ENCODE measurements around the gene CADM4. TPM values are rescaled to one million over a fixed set of nuclear protein-coding genes. Genes with fewer than 3 reads are reported as not detected.

CADM4 gene
- 7.7 to 11.6 TPM (median 8.9 TPM) in 5 replicates for total RNA-seq (2022; extraction: Qiagen RNA extraction)

GRCh38 chr19:43639519-43640423 is at the start of gene CADM4:
Gene CADM4, minus strand, starts transcription at chr19:43639850. Its CDS starts 60 bp downstream, at chr19:43639790.

DNA sequence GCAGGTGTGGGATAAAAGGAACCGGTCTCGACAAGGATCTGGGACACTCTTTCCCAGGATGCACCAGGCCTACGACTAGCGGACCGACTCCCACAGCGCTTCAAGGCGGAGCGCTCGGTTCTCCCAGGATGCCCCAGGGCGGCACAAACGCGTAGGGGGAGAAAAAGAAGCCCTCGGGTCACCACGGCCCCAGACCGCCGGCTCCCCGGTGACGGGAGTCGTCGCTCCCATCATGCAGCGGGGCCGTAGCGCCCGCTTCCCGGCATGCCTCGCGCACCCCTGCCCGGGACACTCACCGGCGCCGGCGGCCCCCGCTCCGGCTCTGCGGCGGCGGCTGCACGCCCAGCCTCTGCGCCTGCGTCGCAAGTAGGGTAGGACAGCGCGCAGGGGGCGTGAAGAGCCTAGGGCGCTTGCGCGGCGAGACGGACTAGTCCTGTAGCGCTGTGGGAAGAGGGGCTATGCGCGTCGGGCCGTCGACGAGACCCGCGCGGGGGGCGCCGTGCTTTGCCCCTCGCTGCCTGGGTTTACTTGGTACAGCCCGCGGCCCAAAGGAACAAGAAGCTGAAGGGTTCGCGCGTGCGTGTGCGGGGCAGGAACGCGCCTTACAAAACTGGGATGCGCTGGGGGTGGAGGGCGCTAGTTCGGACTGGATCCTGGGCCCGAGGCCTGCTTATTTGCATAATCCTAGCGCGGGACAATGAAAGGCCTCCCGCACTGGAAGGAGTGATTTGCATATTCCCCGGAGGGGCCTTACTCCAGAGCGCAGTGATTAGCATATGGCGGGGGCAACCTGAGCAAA is 20.2 kb downstream of the CADM4 start, which contains the start of gene ZNF428:
ZNF428 (minus strand) TSS at position 368 of the 799 bp plus-strand sequence. CDS start 5,325 bp downstream, outside the sequence.

GRCh38 chr19:43611788-43612187 is 27.9 kb downstream of the CADM4 start, which contains the start of gene SRRM5:
Gene SRRM5, plus strand, starts transcription at chr19:43612088. Its CDS starts 34 bp downstream, at chr19:43612122.

DNA sequence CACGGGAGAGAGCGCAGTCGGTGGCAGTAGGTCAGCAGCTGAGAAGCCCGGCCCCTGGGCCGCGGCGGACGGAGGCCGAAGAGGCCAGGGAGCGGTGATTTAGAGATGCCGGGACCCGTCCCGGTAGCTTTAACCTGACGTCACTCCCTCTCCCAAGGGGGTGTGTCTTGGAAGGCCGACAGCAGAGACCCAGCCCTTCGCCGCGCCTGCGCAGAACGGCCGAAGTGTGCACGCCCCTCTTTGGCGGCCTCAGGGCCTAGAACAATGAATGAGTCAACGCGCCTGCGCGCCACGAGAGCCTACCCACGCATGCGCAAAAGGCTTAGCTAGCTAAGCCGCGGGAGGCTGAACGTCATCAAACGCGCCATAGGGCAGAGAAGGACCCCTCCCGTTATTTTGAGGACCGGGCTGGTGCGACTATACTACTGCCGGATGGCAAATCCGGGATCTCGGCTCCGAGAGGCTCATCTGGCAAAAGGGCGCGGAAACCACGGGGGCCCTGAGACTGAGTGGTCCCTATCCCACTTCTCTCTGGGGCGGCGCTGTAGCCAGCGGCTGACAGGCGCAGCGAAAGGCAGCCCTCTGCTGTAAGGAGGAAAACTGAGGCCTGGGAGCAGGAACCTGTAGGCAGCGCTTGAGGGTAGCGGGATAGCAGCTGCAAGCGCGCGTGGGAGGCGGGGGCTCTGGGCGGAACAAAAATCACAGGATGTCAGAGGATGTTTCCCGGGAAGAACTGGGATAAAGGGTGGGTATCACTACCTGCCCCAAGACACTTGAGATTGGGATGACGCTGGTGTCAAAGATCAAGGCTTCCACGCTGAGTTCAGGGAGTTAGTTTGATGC is 43.4 kb downstream of the CADM4 start, which contains the start of the genes IRGQ and ZNF576:
IRGQ (minus strand) TSS at position 136 of the 843 bp plus-strand sequence. CDS start 796 bp downstream, outside the sequence.
ZNF576 (plus strand) TSS at position 597 of the 843 bp plus-strand sequence. CDS start 514 bp downstream, outside the sequence.

DNA sequence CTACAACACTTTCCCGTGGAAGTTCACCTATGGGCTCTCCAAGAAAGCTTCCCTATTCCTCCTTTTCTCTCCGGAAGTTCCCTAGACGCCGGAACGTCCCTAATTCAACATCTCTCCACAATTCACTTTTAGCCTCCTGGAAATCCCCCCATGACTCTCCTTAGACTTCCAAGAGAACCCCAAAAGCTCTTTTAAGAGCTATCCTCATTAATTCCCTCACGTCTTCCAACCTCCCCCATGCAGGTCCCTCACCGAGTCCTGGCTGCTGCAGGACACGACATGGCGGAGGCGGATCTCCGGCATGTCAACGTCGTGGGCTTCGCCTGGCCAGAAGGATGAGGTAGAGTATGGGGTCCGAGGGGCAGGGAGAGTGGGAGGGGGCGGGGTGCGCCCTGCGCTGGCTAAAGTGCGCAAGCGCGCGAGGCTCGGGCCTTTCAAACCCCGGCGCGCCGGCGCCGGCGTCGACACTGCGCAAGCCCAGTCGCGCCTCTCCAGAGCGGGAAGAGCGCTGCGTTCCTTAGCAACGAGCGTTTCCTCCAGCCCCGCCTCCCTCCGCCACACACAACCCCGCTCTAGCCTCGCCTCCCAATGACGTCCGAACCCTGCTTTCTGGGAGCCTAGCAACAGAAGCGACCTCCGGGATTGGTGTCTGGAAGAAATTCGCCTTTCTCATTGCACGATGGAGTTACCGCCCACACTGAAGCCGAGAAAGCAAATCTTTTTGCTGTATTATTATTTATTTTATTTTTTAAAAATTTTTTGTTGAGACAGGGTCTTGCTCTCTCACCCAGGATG is 64.3 kb downstream of the CADM4 start, which contains the start of the genes PINLYP and XRCC1:
PINLYP (plus strand) TSS at position 646 of the 795 bp plus-strand sequence. CDS start 1,391 bp downstream, outside the sequence.
XRCC1 (minus strand) TSS at position 372 of the 795 bp plus-strand sequence; CDS start at position 303, 69 bp downstream.

Other genes starting within 250 kb of the CADM4 start
- not detected in 5 replicates for gene TEX101, start 225.0 kb downstream of the CADM4 start, total RNA-seq (2022; extraction: Qiagen RNA extraction)
- 0.27 to 0.63 TPM (median 0.30 TPM) in 5 replicates for gene LYPD3, start 174.2 kb downstream of the CADM4 start, total RNA-seq (2022; extraction: Qiagen RNA extraction)
- 7.3 to 11.0 TPM (median 8.8 TPM) in 5 replicates for gene PHLDB3, start 135.1 kb downstream of the CADM4 start, total RNA-seq (2022; extraction: Qiagen RNA extraction)
- gene ETHE1, start 112.6 kb downstream of the CADM4 start, total RNA-seq (2022; extraction: Qiagen RNA extraction) = 39.8 to 51.9 TPM (median 49.4 TPM) in 5 replicates
- gene ZNF575, start 106.7 kb downstream of the CADM4 start, total RNA-seq (2022; extraction: Qiagen RNA extraction) = 1.3 to 2.1 TPM (median 2.0 TPM) in 5 replicates
- gene XRCC1, start 64.3 kb downstream of the CADM4 start, total RNA-seq (2022; extraction: Qiagen RNA extraction) = 25.4 to 29.3 TPM (median 28.2 TPM) in 5 replicates
- gene PINLYP, start 64.0 kb downstream of the CADM4 start, total RNA-seq (2022; extraction: Qiagen RNA extraction) = 0.09 to 0.67 TPM (median 0.19 TPM) in 4 of 5 replicates, not detected in the other
- gene IRGQ, start 43.7 kb downstream of the CADM4 start, total RNA-seq (2022; extraction: Qiagen RNA extraction) = 4.8 to 7.7 TPM (median 5.9 TPM) in 5 replicates
- 12.8 to 21.4 TPM (median 19.3 TPM) in 5 replicates for gene ZNF576, start 43.3 kb downstream of the CADM4 start, total RNA-seq (2022; extraction: Qiagen RNA extraction)
- gene SRRM5, start 27.8 kb downstream of the CADM4 start, total RNA-seq (2022; extraction: Qiagen RNA extraction) = 0.71 to 0.94 TPM (median 0.84 TPM) in 5 replicates
- gene ZNF428, start 20.2 kb downstream of the CADM4 start, total RNA-seq (2022; extraction: Qiagen RNA extraction) = 41.8 to 62.6 TPM (median 62.3 TPM) in 5 replicates
- gene PLAUR, start 30.3 kb upstream of the CADM4 start, total RNA-seq (2022; extraction: Qiagen RNA extraction) = 59.0 to 67.2 TPM (median 63.7 TPM) in 5 replicates
- gene IRGC, start 76.2 kb upstream of the CADM4 start, total RNA-seq (2022; extraction: Qiagen RNA extraction) = not detected in 5 replicates
- gene SMG9, start 115.1 kb upstream of the CADM4 start, total RNA-seq (2022; extraction: Qiagen RNA extraction) = 49.2 to 64.3 TPM (median 55.9 TPM) in 5 replicates
- 42.2 to 55.5 TPM (median 53.1 TPM) in 5 replicates for gene KCNN4, start 141.1 kb upstream of the CADM4 start, total RNA-seq (2022; extraction: Qiagen RNA extraction)
- 0.11 to 0.39 TPM (median 0.18 TPM) in 5 replicates for gene LYPD5, start 162.6 kb upstream of the CADM4 start, total RNA-seq (2022; extraction: Qiagen RNA extraction)
- 3.9 to 6.1 TPM (median 4.8 TPM) in 5 replicates for gene ZNF283, start 187.5 kb upstream of the CADM4 start, total RNA-seq (2022; extraction: Qiagen RNA extraction)
- gene ZNF404, start 244.1 kb upstream of the CADM4 start, total RNA-seq (2022; extraction: Qiagen RNA extraction) = 0.13 to 0.39 TPM (median 0.21 TPM) in 5 replicates